ENCODE results near the gene TCAIM.

Gene TCAIM

GRCh38 chr3:44451441-44451840 lies 112.9 kb downstream of the TCAIM start:
- H3K27ac ChIP-seq: no peak overlapping the region
- TF ChIP-seq, protein P1, sequence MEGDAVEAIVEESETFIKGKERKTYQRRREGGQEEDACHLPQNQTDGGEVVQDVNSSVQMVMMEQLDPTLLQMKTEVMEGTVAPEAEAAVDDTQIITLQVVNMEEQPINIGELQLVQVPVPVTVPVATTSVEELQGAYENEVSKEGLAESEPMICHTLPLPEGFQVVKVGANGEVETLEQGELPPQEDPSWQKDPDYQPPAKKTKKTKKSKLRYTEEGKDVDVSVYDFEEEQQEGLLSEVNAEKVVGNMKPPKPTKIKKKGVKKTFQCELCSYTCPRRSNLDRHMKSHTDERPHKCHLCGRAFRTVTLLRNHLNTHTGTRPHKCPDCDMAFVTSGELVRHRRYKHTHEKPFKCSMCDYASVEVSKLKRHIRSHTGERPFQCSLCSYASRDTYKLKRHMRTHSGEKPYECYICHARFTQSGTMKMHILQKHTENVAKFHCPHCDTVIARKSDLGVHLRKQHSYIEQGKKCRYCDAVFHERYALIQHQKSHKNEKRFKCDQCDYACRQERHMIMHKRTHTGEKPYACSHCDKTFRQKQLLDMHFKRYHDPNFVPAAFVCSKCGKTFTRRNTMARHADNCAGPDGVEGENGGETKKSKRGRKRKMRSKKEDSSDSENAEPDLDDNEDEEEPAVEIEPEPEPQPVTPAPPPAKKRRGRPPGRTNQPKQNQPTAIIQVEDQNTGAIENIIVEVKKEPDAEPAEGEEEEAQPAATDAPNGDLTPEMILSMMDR (conservative IDR thresholded peaks at IDR 0.05): no peak

DNA sequence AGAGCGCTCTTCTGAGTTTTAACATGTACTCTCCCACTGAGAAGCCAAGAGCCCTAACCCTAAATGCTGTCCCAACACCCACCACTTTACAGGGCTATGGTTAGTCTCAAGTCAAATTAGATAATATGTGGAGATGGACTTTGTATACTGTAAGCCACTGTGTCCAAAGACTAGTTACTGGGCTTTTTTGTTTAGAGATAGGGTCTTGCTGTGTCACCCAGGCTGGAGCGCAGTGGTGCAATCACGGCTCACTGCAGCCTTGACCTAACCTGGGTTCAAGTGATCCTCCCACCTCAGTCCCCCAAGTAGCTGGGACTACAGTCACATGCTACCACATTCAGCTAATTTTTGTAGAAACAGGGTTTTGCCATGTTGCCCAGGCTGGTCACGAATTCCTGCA lies 115.7 kb downstream of the TCAIM start:
- H3K27ac ChIP-seq: no peak overlapping the region

DNA sequence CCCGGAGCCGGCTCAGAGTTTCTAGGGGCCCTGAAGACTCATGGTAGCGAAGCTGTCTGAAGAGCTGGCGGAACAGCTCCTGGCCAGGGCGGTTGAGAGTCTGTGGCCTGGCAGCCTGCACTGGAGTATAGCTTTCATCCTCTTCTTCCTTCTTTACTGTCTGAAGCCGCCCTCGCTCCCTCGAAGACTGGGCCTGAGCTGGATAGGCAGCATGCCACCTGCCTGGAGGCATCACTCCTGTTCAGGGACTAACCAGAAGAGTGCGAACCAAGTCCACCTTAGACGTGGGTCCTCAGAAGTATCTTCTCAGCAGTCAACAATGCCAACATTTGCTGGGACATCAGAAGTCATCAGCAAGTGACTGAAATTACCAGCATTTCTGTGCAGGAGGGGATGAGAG lies 116.8 kb downstream of the TCAIM start:
- H3K27ac ChIP-seq: no peak overlapping the region
- TF ChIP-seq, protein P1 (conservative IDR thresholded peaks at IDR 0.05): no peak

More for the DNA sequence above, 115.7 kb downstream of the TCAIM start:
- TF ChIP-seq, protein P1 (conservative IDR thresholded peaks at IDR 0.05): no peak

Data from VCaP (cell line).